ENCODE data around the gene JAZF1.

JAZF1 gene

GRCh38 chr7:28126410-28127041, 54.1 kb downstream of the JAZF1 start:
- no peaks in the 10 kb centered on the region for H3K36me3 ChIP-seq (ENCODE audit: insufficient read depth, insufficient read length, low read length)
- peaks cover 5% of the 10 kb centered on the region; the same call in 1 of the 2 replicates for H3K9me3 ChIP-seq (ENCODE audit: insufficient read depth, low read length)
- no peak overlapping the region for H3K4me3 ChIP-seq (ENCODE audit: insufficient read length, low read depth)
- no peak for DNase-seq (ENCODE audit: low read depth, low spot score)
- TF ChIP-seq ZNF274 (IDR thresholded peaks at IDR 0.05; ENCODE audit: low read depth, low read length) (no peak), SUZ12 (IDR thresholded peaks at IDR 0.05; ENCODE audit: extremely low read depth, insufficient read depth, insufficient read length) (no peak), YY1 (IDR thresholded peaks at IDR 0.05; ENCODE audit: insufficient read depth, insufficient read length) (no peak)
- H3K9ac ChIP-seq (ENCODE audit: insufficient read length, low read depth): no peak overlapping the region
- H3K4me1 ChIP-seq (ENCODE audit: insufficient read depth, insufficient read length): peaks cover 3% of the 10 kb centered on the region
- no peaks in the 10 kb centered on the region for H3K27me3 ChIP-seq (ENCODE audit: insufficient read depth, insufficient read length)

- peak; percentile 35 for DNase-seq (ENCODE audit: low read depth, low spot score)
- peaks cover 5% of the 10 kb centered on the region; the same call in 1 of the 2 replicates for H3K9me3 ChIP-seq (ENCODE audit: insufficient read depth, low read length)
- no peak overlapping the region for H3K4me3 ChIP-seq (ENCODE audit: insufficient read length, low read depth)
- no peaks in the 10 kb centered on the region for H3K36me3 ChIP-seq (ENCODE audit: insufficient read depth, insufficient read length, low read length)
- no peak for TF ChIP-seq ZNF274 (IDR thresholded peaks at IDR 0.05; ENCODE audit: low read depth, low read length)
- TF ChIP-seq SUZ12 (IDR thresholded peaks at IDR 0.05; ENCODE audit: extremely low read depth, insufficient read depth, insufficient read length): no peak
- TF ChIP-seq YY1 (IDR thresholded peaks at IDR 0.05; ENCODE audit: insufficient read depth, insufficient read length): no peak
- H3K4me1 ChIP-seq (ENCODE audit: insufficient read depth, insufficient read length): peaks cover 3% of the 10 kb centered on the region
- no peaks in the 10 kb centered on the region for H3K27me3 ChIP-seq (ENCODE audit: insufficient read depth, insufficient read length)
- no peak overlapping the region for H3K9ac ChIP-seq (ENCODE audit: insufficient read length, low read depth)
Observed at GRCh38 chr7:28125431-28126409, 54.9 kb downstream of the JAZF1 start.

- DNase-seq (ENCODE audit: low read depth, low spot score): no peak
- Histone ChIP-seq H3K9me3 (ENCODE audit: insufficient read depth, low read length) (peaks cover 5% of the 10 kb centered on the region; the same call in 1 of the 2 replicates), H3K9ac (ENCODE audit: insufficient read length, low read depth) (no peak overlapping the region), H3K4me3 (ENCODE audit: insufficient read length, low read depth) (no peak overlapping the region), H3K4me1 (ENCODE audit: insufficient read depth, insufficient read length) (peaks cover 3% of the 10 kb centered on the region), H3K36me3 (ENCODE audit: insufficient read depth, insufficient read length, low read length) (no peaks in the 10 kb centered on the region), H3K27me3 (ENCODE audit: insufficient read depth, insufficient read length) (no peaks in the 10 kb centered on the region)
- no peak for TF ChIP-seq YY1 (IDR thresholded peaks at IDR 0.05; ENCODE audit: insufficient read depth, insufficient read length)
- TF ChIP-seq ZNF274 (IDR thresholded peaks at IDR 0.05; ENCODE audit: low read depth, low read length): no peak
- TF ChIP-seq SUZ12 (IDR thresholded peaks at IDR 0.05; ENCODE audit: extremely low read depth, insufficient read depth, insufficient read length): no peak
Observed at GRCh38 chr7:28124413-28124812, 56.2 kb downstream of the JAZF1 start.

- no peaks in the 10 kb centered on the region for H3K36me3 ChIP-seq (ENCODE audit: insufficient read depth, insufficient read length, low read length)
- TF ChIP-seq YY1 (IDR thresholded peaks at IDR 0.05; ENCODE audit: insufficient read depth, insufficient read length) (no peak), ZNF274 (IDR thresholded peaks at IDR 0.05; ENCODE audit: low read depth, low read length) (no peak), SUZ12 (IDR thresholded peaks at IDR 0.05; ENCODE audit: extremely low read depth, insufficient read depth, insufficient read length) (no peak)
Observed at GRCh38 chr7:28123752-28124151, 56.8 kb downstream of the JAZF1 start.

GRCh38 chr7:28121496-28121895, 59.1 kb downstream of the JAZF1 start:
- H3K27me3 ChIP-seq (ENCODE audit: insufficient read depth, insufficient read length): no peaks in the 10 kb centered on the region
- H3K4me1 ChIP-seq (ENCODE audit: insufficient read depth, insufficient read length): peaks cover 3% of the 10 kb centered on the region
- DNase-seq (ENCODE audit: low read depth, low spot score): no peak
- TF ChIP-seq ZNF274 (IDR thresholded peaks at IDR 0.05; ENCODE audit: low read depth, low read length) (no peak), YY1 (IDR thresholded peaks at IDR 0.05; ENCODE audit: insufficient read depth, insufficient read length) (no peak), SUZ12 (IDR thresholded peaks at IDR 0.05; ENCODE audit: extremely low read depth, insufficient read depth, insufficient read length) (no peak)
- no peak overlapping the region for H3K4me3 ChIP-seq (ENCODE audit: insufficient read length, low read depth)
- no peaks in the 10 kb centered on the region for H3K9me3 ChIP-seq (ENCODE audit: insufficient read depth, low read length)
- no peak overlapping the region for H3K9ac ChIP-seq (ENCODE audit: insufficient read length, low read depth)
- no peaks in the 10 kb centered on the region for H3K36me3 ChIP-seq (ENCODE audit: insufficient read depth, insufficient read length, low read length)

More at GRCh38 chr7:28123752-28124151, 56.8 kb downstream of the JAZF1 start:
- Histone ChIP-seq H3K27me3 (ENCODE audit: insufficient read depth, insufficient read length) (no peaks in the 10 kb centered on the region), H3K4me3 (ENCODE audit: insufficient read length, low read depth) (no peak overlapping the region), H3K9ac (ENCODE audit: insufficient read length, low read depth) (no peak overlapping the region), H3K4me1 (ENCODE audit: insufficient read depth, insufficient read length) (peaks cover 3% of the 10 kb centered on the region), H3K9me3 (ENCODE audit: insufficient read depth, low read length) (peaks cover 5% of the 10 kb centered on the region; the same call in 1 of the 2 replicates)
- no peak for DNase-seq (ENCODE audit: low read depth, low spot score)

- no peaks in the 10 kb centered on the region for H3K9me3 ChIP-seq (ENCODE audit: insufficient read depth, low read length)
- H3K9ac ChIP-seq (ENCODE audit: insufficient read length, low read depth): no peak overlapping the region
- H3K27me3 ChIP-seq (ENCODE audit: insufficient read depth, insufficient read length): no peaks in the 10 kb centered on the region
- no peaks in the 10 kb centered on the region for H3K4me1 ChIP-seq (ENCODE audit: insufficient read depth, insufficient read length)
- no peak for DNase-seq (ENCODE audit: low read depth, low spot score)
- no peak for TF ChIP-seq SUZ12 (IDR thresholded peaks at IDR 0.05; ENCODE audit: extremely low read depth, insufficient read depth, insufficient read length)
- no peaks in the 10 kb centered on the region for H3K36me3 ChIP-seq (ENCODE audit: insufficient read depth, insufficient read length, low read length)
- no peak overlapping the region for H3K4me3 ChIP-seq (ENCODE audit: insufficient read length, low read depth)
Observed at GRCh38 chr7:28116041-28116440, 64.6 kb downstream of the JAZF1 start.

GRCh38 chr7:28115261-28115660, 65.3 kb downstream of the JAZF1 start:
- Histone ChIP-seq H3K27me3 (ENCODE audit: insufficient read depth, insufficient read length) (no peaks in the 10 kb centered on the region), H3K9ac (ENCODE audit: insufficient read length, low read depth) (no peak overlapping the region), H3K4me1 (ENCODE audit: insufficient read depth, insufficient read length) (no peaks in the 10 kb centered on the region), H3K4me3 (ENCODE audit: insufficient read length, low read depth) (no peak overlapping the region), H3K9me3 (ENCODE audit: insufficient read depth, low read length) (no peaks in the 10 kb centered on the region), H3K36me3 (ENCODE audit: insufficient read depth, insufficient read length, low read length) (no peaks in the 10 kb centered on the region)
- TF ChIP-seq YY1 (IDR thresholded peaks at IDR 0.05; ENCODE audit: insufficient read depth, insufficient read length) (no peak), SUZ12 (IDR thresholded peaks at IDR 0.05; ENCODE audit: extremely low read depth, insufficient read depth, insufficient read length) (no peak), ZNF274 (IDR thresholded peaks at IDR 0.05; ENCODE audit: low read depth, low read length) (no peak)
- no peak for DNase-seq (ENCODE audit: low read depth, low spot score)
